SK-N-SH treated with all-trans-retinoic acid at 6 μM for 48 hours (cell line): ENCODE data around the gene CDK5RAP3.

Experiments
- ARNTL ChIP-seq: fragments of 450-650 bp; formaldehyde crosslinking; IDR thresholded peaks from 2 replicates; pipeline ENCODE4 v1.5.0; 2020; ENCODE audit warnings: low read depth, mild to moderate bottlenecking, moderate library complexity, borderline replicate concordance
- ZC3H10 ChIP-seq: fragments of 250-450 bp; sonication (Bioruptor Pico); IDR thresholded peaks from 2 replicates; pipeline ENCODE4 v1.5.1; 2021; ENCODE audit warnings: mild to moderate bottlenecking, moderate library complexity
- ZFP3 ChIP-seq: fragments of 250-450 bp; sonication (Bioruptor Pico); IDR thresholded peaks from 2 replicates; pipeline ENCODE4 v1.5.0; 2020; ENCODE audit warnings: mild to moderate bottlenecking, moderate library complexity
- ZNF8 ChIP-seq: fragments of 450-650 bp; formaldehyde crosslinking; IDR thresholded peaks from 2 replicates; pipeline ENCODE4 v1.5.0; 2020; ENCODE audit warnings: mild to moderate bottlenecking, moderate library complexity

DNA sequence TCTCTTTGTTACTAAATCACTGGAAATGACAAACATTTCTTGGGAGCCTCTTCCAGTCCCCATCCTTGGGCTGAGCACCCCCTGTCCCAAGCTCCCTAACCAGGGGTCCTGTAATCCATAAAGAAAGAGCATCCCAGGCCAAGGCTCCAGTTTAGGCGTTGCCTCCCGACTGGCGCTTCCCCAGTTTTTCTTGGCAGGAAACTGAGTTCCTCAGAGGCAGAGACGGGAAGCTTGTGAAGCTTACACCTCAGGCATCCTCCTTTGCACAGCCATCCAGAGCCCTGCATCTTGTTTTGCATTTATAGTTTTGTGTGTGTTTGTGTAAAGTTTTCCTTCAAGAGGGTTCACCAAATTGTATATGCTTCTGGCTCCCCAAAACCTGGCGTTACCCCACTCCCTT is 59.6 kb downstream of the CDK5RAP3 start:
- TF ChIP-seq ARNTL (CRISPR knock-in tag) (no peak), ZNF8 (CRISPR knock-in tag) (no peak), ZFP3 (CRISPR knock-in tag) (no peak), ZC3H10 (CRISPR knock-in tag) (no peak)
